ENCODE measurements around the gene GJD3. TPM values are rescaled to one million over a fixed set of nuclear protein-coding genes. Genes with fewer than 3 reads are reported as not detected.

The GJD3 gene
- total RNA-seq, 1 experiment from 2014 or later: not detected

GRCh38 chr17:40342504-40343218 is 21.9 kb downstream of the GJD3 start:
- no peak overlapping the region for H2BK20ac ChIP-seq (ENCODE audit: low read depth, low read length, poor library complexity, severe bottlenecking)
- H3K4me2 ChIP-seq (ENCODE audit: insufficient read depth, insufficient read length, low read length): peak overlapping the region; percentile 41
- no peak overlapping the region for H3K14ac ChIP-seq (ENCODE audit: insufficient read depth, low read length)
- no peak overlapping the region for H4K8ac ChIP-seq (replicated peaks; ENCODE audit: insufficient read length, low read depth, low read length)
- no peak overlapping the region for H2AK5ac ChIP-seq (ENCODE audit: insufficient read length, low read length)
- H4K91ac ChIP-seq (ENCODE audit: insufficient read length, low read depth, low read length): no peak overlapping the region
- H3K4me1 Mint-ChIP-seq: peaks cover 47 to 51% of the 10 kb centered on the region in 2 experiments
- H3K56ac ChIP-seq (ENCODE audit: insufficient read length, low read depth, low read length): no peak overlapping the region
- H3K27ac Mint-ChIP-seq: no peak overlapping the region
- peaks cover 18% of the 10 kb centered on the region; the same call in 1 of the 2 replicates for H3K27me3 ChIP-seq (ENCODE audit: insufficient read depth, low read length)
- H4K20me1 ChIP-seq (ENCODE audit: control insufficient read depth, insufficient read depth, insufficient read length): no peaks in the 10 kb centered on the region
- DNase-seq: no peak
- H2BK120ac ChIP-seq (ENCODE audit: low read depth, low read length, poor library complexity, severe bottlenecking): no peak overlapping the region
- no peak overlapping the region for H3T11ph ChIP-seq (ENCODE audit: low read length)
- no peak overlapping the region for H2BK12ac ChIP-seq (ENCODE audit: insufficient read length, low read depth, low read length)
- H3K79me1 ChIP-seq (ENCODE audit: insufficient read depth, low read depth, low read length, poor library complexity, severe bottlenecking): no peaks in the 10 kb centered on the region
- H3K4me3 Mint-ChIP-seq: peak overlapping the region; percentile 69 to 85
- H3K27ac ChIP-seq (ENCODE audit: insufficient read length, low read depth, low read length): no peak overlapping the region
- H3K23ac ChIP-seq (ENCODE audit: insufficient read length, low read depth, low read length): no peak overlapping the region
- peaks cover 23% of the 10 kb centered on the region for H3K4me1 ChIP-seq (ENCODE audit: insufficient read depth, low read length)
- H3K9me3 ChIP-seq (ENCODE audit: control insufficient read depth, low read depth, low read length): no peaks in the 10 kb centered on the region
- no CpG with 5 or more reads among the region's 38 CpGs for WGBS (ENCODE audit: extremely low coverage, insufficient read length, low lambda C conversion rate)
- H3K23me2 ChIP-seq (ENCODE audit: insufficient read length, low read depth, low read length, poor library complexity, severe bottlenecking): peaks cover 25% of the 10 kb centered on the region
- H2BK15ac ChIP-seq (ENCODE audit: low read depth, low read length): no peak overlapping the region
- no peaks in the 10 kb centered on the region for H3K79me2 ChIP-seq (ENCODE audit: insufficient read depth, low read length)
- H3K9me3 Mint-ChIP-seq: no peaks in the 10 kb centered on the region
- H4K5ac ChIP-seq (ENCODE audit: insufficient read length, low read depth, low read length): no peak overlapping the region
- TF ChIP-seq, protein P1, sequence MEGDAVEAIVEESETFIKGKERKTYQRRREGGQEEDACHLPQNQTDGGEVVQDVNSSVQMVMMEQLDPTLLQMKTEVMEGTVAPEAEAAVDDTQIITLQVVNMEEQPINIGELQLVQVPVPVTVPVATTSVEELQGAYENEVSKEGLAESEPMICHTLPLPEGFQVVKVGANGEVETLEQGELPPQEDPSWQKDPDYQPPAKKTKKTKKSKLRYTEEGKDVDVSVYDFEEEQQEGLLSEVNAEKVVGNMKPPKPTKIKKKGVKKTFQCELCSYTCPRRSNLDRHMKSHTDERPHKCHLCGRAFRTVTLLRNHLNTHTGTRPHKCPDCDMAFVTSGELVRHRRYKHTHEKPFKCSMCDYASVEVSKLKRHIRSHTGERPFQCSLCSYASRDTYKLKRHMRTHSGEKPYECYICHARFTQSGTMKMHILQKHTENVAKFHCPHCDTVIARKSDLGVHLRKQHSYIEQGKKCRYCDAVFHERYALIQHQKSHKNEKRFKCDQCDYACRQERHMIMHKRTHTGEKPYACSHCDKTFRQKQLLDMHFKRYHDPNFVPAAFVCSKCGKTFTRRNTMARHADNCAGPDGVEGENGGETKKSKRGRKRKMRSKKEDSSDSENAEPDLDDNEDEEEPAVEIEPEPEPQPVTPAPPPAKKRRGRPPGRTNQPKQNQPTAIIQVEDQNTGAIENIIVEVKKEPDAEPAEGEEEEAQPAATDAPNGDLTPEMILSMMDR (conservative IDR thresholded peaks at IDR 0.05): no peak
- H2AFZ ChIP-seq (ENCODE audit: low read length): no peak overlapping the region
- H2BK5ac ChIP-seq (ENCODE audit: insufficient read length, low read length): no peak overlapping the region
- H3K4ac ChIP-seq (ENCODE audit: low read depth, low read length): no peak overlapping the region
- H3K27me3 Mint-ChIP-seq (ENCODE audit: low read depth): peaks cover 86% of the 10 kb centered on the region
- no peak overlapping the region for H3K9ac ChIP-seq (ENCODE audit: extremely low read depth, insufficient read length, low read length)
- no peak overlapping the region for H3K18ac ChIP-seq (ENCODE audit: insufficient read length, low read depth, low read length)
- H3K36me3 Mint-ChIP-seq (ENCODE audit: insufficient read depth in 1 of 3, low read depth in 3 of 3): peaks cover 0 to 6% (median 6%) of the 10 kb centered on the region in 3 experiments; a peak in 3 of 7 replicates
